SIG-M5 (cell line): ENCODE measurements around the gene IGSF9.
"Not testable (repeated sequence)": the region's sequence is repeated elsewhere in the genome, so short reads cannot be mapped to it uniquely, and the experiment has no call there.

Experiments
- DNase-seq: peaks from one replicate; lab custom pipeline; 2025; lab: John Stamatoyannopoulos, UW

Gene IGSF9

DNA sequence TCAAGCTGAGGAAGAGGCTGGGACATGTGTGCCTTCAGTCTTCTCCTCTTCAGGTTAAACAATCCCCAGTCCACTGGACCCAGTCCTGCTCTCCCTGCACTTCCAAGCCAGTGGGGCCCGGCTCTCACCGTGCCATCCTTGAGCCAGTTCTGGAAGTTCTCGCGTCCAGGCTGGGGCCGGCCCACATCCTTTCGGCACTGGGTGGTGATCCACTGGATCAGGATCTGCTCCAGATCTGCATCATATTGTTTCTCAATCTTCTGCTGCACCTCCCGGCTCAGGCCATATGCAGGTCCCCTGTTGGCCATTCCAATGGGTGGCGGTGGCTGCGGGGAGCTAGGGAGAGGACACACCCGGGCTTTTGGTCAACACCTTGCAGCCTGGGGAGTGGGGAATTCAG, 25.2 kb downstream of the IGSF9 start:
- DNase-seq: no peak

DNA sequence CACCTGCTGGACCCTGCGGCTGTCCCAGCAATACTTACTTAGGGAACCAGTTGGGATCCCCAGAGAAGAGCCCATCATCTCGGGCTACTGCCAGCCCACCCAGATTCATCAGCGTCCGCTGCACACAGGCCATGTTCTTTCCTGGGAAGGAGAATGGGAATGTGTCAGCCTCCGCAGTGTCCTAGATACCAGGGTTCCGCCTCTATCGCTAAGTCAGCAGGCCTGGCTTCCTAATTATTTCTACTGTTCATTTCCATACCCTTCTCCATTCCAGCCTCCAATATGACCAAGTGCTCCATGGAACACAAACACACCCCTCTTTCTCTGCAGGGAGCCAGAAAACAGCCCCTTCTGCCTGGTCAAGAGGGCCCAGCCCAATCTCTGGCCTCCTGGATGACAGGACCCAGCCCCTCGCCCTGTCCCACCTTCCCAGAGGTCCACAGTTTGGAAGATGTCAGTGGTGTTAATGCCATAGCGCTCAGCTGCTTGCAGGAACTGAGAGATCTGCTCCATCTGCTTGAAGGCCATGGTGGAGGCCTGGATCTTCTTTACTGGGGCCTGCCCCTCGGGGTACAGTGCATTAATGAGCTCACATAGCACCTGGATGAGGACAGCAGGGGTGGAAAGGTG, 26.1 kb downstream of the IGSF9 start:
- DNase-seq: no peak

DNA sequence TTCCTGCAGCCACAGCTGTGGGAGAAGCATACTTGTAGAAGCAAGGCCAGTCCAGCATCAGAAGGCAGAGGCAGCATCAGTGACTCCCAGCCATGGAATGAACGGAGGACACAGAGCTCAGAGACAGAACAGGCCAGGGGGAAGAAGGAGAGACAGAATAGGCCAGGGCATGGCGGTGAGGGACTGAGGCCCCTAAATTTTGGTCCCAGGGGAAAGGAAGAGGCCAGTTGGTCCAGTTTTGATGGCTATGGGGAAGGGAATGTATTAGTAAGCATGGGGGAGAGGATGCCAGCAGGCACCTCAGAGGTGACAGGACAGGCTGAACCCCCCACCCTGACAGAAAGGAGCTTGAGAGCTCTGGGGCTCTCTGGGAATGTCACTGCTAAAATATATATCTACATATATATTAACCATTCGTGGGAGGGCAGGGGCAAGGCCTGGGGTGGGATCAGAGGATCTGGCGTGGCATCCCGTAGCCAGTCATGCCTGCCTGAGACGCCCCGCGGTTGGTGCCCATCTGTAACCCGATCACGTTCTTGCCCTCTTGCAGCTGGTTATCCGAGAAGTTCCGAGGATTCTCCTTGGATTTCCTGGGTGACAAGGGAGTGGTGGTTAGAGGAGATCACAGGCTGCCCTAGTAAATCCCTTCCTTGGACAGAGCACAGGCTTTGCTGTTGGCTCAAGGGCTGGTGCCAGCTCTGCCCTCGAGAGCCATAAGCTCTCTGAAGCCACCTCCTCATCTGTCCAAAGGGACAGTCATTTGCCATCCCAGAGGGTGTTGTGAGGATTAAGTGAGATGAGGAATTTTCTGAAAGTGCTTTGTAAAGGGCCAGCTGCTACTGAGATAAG, 26.8 kb downstream of the IGSF9 start:
- DNase-seq: no peak

DNA sequence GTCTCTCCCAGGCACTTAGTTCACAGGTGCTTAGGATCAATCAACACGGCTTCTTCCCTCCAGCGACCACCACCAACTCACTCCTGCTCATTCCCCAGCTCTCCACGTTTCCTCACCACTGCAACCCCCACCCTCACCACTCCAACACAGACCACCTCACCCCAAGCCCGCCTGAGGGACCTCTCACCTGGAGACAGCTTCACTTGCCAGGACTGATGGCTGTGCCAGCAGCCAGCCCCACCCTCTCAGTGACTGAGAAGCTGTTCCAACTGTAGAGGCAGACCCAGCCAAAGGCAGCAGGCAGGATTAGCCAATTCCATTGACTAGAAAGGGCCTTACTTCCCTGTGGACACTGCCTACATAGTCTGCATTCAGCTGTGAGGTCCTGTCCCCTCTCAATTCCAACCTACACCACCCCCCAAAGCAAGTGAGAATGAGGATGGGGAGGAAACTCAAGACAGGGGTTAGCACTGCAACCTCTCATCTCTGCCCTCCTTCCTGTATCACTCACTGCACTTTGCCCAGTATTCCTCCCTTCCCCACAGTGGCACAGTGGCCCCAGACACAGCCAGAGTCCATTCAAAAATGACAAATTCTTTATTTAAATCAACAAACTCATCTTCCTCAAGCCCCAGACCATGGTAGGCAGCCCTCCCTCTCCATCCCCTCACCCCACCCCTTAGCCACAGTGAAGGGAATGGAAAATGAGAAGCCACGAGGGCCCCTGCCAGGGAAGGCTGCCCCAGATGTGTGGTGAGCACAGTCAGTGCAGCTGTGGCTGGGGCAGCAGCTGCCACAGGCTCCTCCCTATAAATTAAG, 27.7 kb downstream of the IGSF9 start:
- DNase-seq: no peak

DNA sequence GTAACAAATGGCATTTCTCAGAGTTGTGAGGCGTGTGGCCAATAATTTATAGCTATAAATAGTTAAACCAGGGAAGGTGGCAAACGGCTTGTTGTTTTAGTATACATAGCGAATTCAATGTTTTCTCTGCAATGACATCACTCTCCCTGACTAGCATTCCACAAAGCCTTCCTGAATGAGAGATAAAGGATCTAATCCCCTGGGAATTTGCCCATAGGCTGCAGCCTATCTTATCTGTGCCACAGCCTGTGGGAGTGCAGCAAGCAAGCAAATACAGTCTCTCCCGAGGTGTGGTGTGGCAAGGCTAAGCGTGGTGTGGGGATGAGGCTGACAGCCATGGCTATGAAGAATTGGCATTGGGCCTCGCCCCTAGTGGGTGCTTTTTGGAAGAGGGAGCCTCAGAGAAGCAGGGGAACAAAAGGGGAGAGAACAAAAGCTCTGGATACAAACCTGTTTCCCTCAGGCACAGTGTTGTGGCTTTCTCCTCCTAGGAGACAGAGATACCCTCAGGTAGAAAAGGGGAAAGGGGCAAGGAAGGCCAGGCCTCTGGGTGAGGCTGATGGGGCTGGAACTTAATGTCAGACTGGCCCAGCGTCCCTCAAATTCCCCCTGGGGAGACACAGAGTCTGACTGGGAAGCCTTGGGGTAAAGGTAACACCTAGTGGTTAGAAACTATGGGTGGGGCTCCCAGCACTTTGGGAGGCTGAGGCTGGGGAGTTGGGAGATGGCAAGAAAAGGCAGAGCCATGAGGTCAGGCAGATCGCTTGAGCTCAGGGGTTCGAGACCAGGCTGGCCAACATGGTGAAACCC, 29.0 kb downstream of the IGSF9 start:
- no peak for DNase-seq

DNA sequence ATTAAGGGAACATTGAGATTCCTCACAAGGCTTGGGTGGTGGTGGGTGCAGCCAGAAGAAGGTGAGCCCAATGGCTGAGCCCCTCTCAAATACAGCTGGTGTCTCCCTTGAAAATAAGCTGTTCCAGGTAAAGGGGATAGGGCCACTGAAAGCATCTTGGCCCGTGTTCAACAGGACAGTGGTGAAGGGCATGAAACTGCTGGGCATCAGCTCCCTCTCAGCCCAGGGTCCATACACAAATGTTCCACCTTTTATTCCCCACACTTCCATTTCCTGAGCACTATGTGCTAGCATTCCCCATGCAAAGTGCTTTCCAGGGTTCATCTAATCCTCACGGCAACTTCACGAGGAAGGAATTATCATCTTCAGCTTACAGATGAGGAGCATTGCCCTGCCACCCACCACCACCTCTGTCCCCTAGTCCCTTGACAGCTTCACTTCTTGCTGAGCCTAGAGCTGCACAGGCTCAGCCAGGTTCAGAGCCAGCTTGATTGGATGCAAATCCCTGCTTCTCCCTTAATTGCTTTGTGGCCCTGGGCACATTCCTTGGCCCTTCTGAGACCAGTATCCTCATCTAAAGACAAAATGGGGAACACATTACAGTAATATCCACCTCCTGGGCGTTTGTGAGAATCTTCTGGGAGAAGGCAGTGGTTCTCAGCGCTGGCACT, 29.7 kb downstream of the IGSF9 start:
- no peak for DNase-seq

DNA sequence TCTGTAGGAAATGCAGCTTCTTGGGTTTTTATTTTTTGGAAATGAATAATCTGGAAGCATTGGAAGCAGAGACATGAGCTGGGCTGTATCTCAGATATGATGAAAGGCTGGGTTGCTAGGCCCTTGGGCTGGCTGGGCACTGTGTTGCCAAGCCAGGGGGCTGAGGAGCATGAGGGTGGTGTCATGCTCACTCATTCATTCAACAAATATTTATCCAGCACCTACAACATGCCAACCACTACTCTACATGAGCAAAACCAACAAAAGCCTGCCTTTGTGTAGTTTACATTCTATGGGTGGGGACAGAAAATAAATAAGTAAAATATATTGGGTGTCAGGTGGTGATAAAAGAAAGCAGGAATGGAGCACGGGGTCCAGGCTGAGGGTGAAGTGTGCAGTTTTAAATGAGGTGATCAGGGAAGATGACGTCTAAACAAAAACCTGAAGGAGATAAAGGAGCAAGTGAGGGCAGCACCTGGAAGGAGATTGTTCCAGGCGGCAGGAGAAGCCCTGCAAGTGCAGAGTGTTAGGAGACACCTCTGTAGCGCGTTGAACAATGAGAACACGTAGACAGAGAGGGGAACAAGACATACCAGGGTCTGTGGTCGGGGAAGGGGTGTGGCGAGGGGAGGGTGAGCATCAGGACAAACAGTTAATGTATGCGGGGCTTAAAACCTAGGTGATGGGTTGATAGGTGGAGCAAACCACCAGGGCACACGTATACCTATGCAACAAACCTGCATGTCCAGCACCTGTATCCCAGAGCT, 31.0 kb downstream of the IGSF9 start:
- no peak for DNase-seq

DNA sequence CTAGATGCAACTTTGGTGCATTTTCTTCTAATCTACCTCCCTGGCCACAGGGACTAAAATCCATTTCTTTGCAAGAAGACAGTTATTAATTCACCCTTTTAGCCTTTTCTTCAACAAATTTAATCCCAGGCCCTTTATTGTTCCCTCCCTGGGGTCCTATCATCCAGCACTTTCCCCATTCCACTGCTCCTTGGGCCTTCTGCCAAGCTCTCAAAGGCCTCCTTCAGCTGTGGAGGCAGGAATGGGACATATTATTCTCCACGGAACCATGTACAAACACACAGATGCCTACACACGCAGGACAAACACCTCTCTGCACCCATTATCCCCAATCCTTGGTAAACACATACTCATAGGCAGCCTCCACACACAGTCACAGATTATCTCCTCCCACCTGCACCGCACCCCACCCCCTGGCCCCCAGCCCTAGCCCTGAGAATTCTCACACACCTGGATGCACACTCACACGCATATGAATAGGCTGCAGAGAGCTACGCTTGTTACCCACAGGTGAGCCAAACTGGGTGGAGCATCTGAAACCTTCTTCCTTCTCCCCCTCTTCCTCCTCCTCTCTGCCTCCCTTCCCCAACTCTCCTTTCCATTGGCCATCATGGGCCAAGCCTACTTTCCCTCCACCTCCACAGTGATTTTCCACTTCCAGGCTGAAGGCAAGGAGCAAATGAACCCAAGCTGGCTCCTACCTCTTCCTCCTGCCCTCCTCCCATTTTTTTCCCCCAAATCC, 31.8 kb downstream of the IGSF9 start:
- no peak for DNase-seq

DNA sequence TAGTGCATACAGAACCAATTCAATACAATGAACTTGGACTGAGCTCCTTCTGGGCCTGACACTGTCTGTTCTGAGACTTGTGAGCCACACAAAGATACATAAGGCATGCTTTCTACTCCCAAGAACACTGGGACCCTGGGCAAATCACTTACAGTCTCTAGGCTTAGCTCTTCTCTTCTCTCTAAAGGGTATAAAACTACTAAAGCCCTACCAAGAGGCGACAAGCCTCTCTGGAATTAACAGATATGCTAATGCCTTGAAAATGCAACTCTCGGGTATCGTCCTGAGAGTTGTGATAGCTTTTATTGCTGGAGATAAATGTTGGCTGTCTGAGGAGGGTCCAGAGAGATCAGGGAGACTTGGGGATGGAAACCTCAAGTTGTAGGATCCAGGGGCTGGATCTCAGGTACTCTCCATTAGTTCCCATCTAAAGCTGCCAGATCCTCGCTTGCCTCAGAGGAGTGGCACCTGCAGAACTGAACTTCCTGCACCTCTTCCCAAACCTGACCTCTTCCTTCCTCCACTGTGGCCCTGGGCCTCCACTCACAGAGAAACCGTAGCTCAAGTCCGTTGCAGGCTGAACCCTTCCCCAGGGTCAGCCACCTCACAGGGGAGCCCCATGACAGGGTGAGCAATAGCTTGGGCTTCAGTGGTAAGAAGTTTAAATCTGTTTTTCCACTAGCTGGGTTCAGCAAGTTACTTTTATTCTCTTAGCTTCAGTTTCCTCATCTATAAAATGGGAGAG, 33.9 kb downstream of the IGSF9 start:
- DNase-seq: no peak

DNA sequence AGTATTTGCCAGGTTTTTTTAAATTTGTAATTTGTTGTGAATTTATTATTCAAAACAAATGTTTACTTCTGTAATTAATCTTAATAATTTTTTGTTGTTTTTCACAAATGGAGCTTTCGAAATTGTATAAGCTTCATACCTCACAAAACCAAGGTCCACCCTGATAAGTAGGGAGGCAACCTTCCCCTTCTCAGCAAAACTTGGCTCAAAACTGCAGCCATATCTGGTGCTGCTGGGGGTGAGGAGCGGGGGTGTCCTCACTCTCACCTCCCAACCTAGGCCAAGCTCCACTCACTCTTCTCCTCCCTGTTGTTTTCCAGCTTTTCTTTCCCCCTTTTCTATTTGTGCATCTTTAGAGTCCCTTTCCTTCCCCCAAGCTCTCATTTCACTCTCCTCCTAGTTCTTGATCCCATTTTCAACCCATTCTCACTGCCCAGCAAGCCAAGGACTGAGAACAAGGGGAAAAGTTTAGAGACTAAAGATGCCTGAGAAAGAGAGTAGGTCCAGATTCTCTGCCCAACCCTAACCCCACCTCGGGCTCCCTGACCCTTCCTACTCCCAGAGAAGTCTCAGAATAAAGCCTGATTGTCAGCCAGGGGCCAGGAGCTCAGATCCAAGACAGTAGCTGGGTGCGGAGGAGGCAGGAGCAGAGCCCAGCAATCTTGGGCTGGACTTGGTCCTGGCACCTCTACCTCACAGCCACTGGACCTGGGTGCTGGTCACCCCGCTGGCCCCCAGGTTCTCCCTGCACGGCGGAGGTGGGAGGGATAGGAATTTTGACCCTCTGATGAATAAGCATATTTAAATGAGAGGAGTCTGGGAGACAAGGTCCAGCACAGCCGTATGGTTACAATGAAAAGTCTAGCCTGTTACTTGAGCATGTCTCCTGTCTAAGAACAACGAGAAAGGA, 37.1 kb downstream of the IGSF9 start:
- DNase-seq: no peak

DNA sequence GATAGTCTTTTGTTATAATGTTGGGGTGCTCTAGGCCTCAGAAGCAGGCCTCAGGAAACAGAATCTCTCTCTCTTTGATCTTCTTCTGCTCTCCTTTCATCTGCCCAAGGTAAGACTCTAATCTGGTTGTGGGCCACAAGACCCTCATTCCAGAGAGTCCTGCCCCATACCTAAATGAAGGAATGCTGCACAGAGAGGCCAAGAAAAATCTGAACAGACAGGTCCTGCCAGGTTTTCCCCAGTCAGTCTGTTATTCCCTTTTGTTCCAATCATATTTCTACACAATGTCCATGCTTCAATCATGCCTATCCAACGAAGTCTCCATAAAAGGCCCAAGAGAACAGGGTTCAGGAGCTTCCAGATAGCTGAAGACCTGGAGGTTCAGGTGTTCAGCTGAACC, 38.5 kb downstream of the IGSF9 start:
- DNase-seq: no peak

DNA sequence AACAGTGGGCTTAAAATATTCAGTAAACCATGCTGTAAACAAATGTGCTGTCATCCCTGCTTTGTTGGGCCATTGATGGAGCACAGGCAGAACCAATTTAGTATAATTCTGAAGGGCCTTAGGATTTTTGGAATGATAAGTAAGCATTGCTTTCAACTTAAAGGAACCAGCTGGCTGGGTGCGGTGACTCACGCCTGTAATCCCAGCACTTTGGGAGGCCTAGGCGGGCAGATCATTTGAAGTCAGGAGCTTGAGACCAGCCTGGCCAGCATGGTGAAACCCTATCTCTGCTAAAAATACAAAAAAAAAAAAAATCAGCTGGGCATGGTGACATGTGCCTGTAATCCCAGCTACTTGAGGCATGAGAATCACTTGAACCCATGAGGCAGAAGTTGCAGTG, 41.4 kb downstream of the IGSF9 start:
- DNase-seq: not testable (repeated sequence)

DNA sequence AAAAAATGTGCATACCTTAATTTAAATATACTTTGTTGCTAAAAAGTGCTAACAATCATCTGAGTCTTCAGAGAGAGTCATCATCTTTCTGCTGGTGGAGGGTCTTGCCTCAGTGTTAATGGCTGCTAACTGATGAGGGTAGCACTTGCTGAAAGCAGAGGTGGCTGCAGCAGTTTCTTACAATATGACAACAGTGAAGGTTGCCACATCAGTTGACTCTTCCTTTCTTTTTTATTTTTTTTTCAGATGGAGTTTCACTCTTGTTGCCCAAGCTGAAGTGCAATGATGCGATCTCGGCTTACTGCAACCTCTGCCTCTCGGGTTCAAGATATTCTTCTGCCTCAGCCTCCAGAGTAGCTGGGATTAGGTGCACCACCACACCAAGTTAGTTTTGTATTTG, 42.9 kb downstream of the IGSF9 start:
- no peak for DNase-seq

DNA sequence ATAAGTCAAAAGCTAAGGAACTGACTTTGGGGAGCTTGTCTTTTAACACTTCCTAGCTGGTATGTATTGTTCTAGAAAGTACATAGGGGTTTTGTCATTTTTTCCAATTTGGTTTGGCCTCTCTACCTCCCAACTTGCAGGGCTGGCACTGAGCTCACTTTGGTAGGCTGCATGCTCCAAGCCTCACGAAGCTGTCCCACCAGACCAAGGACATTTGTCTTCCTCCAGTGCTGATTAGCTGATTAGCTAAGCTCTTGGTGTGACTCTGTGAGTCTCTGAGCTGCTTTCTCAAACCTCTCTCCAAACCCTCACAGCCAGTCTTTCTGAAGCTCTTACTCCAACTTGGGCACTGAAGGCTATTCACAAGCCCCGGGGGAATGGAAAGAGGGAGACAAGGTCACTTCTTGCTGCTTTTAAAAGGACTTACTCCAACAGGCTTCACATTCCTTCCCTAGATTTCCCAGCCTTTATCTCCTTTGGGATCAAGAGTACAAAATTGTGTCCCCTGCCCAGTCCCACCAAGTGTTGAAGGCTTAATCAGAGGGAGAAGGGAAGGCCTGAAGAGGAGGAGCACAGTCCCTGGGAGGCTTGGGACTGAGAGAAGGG, 44.6 kb downstream of the IGSF9 start:
- DNase-seq: no peak

DNA sequence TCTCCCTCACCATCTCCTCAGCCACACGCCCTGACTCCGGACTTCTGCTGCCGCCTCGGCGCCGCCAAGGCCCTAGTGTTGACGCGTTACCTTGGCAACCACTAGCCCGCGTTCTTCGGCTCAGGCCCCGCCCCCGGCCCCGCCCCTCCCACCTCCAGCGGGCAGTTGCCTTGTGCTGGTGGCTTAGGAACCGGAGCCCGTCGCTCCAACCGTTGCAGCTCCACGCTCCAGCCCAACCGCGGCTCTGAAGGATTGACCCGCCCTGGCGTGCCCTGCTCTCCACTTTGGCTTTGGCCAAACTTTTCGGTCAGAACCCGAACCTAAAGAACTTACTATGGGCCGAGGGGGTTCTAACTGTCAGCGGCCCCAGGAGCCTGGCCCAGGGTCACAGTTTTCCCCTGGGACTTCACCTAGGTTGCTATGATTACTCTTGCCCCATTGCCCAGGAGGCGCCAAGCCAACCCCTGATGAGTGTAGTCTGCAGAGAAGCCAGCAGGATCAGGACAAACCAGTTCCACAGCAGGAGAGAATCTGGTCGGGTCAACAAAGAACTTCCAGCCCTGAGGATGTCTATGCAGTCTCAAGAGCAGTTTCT, 45.2 kb downstream of the IGSF9 start, which contains the start of gene CFAP45:
CFAP45 (minus strand) TSS at position 80 of the 595 bp plus-strand sequence; CDS start at position 13, 67 bp downstream.
- no peak for DNase-seq

DNA sequence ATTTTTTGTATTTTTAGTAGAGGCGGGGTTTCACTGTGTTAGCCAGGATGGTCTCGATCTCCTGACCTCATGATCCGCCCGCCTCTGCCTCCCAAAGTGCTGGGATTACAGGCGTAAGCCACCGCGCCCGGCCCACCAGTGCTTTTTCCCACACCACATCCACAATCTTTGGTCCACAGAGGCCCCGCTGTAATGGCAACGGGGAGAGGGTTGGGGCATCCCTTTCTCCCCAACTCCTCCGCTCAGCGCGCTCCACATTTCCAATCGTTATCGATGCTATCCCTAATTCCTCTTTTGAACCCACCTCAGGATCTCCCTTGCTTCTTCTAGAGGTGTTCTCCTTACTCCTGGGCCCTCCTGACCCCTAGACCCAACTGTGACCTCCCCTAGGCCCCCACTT, 45.8 kb downstream of the IGSF9 start:
- DNase-seq: not testable (repeated sequence)

DNA sequence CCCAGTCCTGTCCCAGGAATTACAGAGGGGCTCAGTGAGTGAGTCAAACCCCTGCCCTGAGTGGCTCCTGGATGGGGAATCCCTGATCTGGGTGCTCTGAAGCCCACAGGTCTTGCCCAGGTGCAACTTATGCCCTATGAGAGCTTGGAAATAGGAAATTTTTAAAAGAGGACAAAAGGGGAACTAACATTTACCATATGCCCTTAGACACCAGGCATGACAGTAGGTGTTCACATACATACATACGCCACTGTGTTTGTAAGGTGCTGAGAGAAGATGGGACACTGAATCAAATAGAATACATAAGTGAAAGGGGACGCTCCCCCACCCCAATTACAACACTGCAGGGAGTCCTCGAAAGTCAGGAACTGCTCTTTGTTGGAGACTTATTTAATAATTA, 46.9 kb downstream of the IGSF9 start:
- DNase-seq: no peak
